Coronary artery (tissue), 2 donors: Measurements from ENCODE around the gene MATCAP1.
A peak's percentile ranks its signal among the peaks of the same experiment; 100 is the strongest.

Experiments used
- DNase-seq: peaks from one replicate; pipeline ENCODE4 v3.0.0-alpha.2; 2017; ENCODE audit warnings: low spot score
- H3K27ac ChIP-seq, 2 donors: fragments of 200-600 bp; sonication (generic); one replicate each; pipeline ENCODE4 v1.5.1; 2016 to 2019
- H3K4me3 ChIP-seq: fragments of 200-600 bp; sonication (generic); 2 replicates; pipeline ENCODE4 v1.5.1; 2016; ENCODE audit warnings: mild to moderate bottlenecking, moderate library complexity
- CTCF ChIP-seq: fragments of 200-600 bp; sonication (generic); IDR thresholded peaks from one replicate; pipeline ENCODE4 v1.5.1; 2019; ENCODE audit warnings: antibody characterized with exemption

Gene MATCAP1

GRCh38 chr16:67158637-67159600, 24.8 kb downstream of the MATCAP1 start:
- H3K27ac ChIP-seq, result peak overlapping the region; percentile 64 to 83
- peak overlapping the region; percentile 82 for H3K4me3 ChIP-seq
- no peak for TF ChIP-seq CTCF
- peak; percentile 78 for DNase-seq

GRCh38 chr16:67157892-67158635, 25.7 kb downstream of the MATCAP1 start:
- H3K27ac ChIP-seq, result no peak overlapping the region
- H3K4me3 ChIP-seq, result no peak overlapping the region
- DNase-seq, result no peak
- TF ChIP-seq CTCF, result no peak

GRCh38 chr16:67157106-67157748, 26.5 kb downstream of the MATCAP1 start:
- no peak overlapping the region for H3K27ac ChIP-seq
- DNase-seq, result no peak
- TF ChIP-seq CTCF, result no peak
- no peak overlapping the region for H3K4me3 ChIP-seq

- TF ChIP-seq CTCF, result no peak
- peak; percentile 71 for DNase-seq
- H3K27ac ChIP-seq, result no peak overlapping the region
- H3K4me3 ChIP-seq, result no peak overlapping the region
Observed at GRCh38 chr16:67156143-67156844, 27.5 kb downstream of the MATCAP1 start.

GRCh38 chr16:67155295-67156142, 28.2 kb downstream of the MATCAP1 start:
- H3K4me3 ChIP-seq, result peak overlapping the region; percentile 65

More at GRCh38 chr16:67155295-67156142, 28.2 kb downstream of the MATCAP1 start:
- H3K27ac ChIP-seq, result no peak overlapping the region
- peak; percentile 80 for DNase-seq
- TF ChIP-seq CTCF, result peak; percentile 99
